CD4-positive, alpha-beta T cell treated with Interleukin-6 at 100 ng/mL for 8 hours (primary cell): ENCODE results near the gene TMEM106C.
A peak's percentile ranks its signal among the peaks of the same experiment; 100 is the strongest.

Source experiments
- DNase-seq: peaks from one replicate; pipeline ENCODE4 v3.0.0-alpha.2; 2020; ENCODE audit warnings: mixed read lengths, low spot score

Gene TMEM106C

DNA sequence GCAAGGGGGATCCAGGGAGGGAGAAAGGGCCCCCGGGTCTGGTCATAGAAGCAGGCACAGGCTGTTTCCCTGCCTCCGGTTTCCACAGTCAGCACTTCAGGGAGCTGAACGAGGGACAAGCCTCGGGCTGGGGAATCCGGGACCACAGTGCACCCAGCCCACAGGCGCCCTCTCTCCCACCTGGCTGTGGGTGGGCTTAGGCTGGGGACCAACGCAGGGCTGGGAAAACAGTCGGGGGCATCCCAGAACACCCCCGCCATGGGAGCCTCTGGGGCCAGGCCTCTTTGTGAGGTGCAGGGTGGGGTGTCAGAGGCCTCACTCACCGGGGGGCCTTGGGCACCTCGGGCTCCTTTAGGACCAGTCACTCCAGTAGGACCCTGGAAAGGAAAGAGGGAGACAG lies 16.3 kb downstream of the TMEM106C start:
- no peak for DNase-seq

GRCh38 chr12:47980197-47980596 lies 16.8 kb downstream of the TMEM106C start:
- no peak for DNase-seq

GRCh38 chr12:47980779-47981495 lies 17.5 kb downstream of the TMEM106C start:
- no peak for DNase-seq

- DNase-seq: no peak
Observed at GRCh38 chr12:47981496-47982260, 18.3 kb downstream of the TMEM106C start.

GRCh38 chr12:47982311-47982710 lies 18.9 kb downstream of the TMEM106C start:
- no peak for DNase-seq

- no peak for DNase-seq
Observed at GRCh38 chr12:47982770-47983169, 19.4 kb downstream of the TMEM106C start.

GRCh38 chr12:47983541-47984115 lies 20.2 kb downstream of the TMEM106C start:
- DNase-seq: no peak

DNA sequence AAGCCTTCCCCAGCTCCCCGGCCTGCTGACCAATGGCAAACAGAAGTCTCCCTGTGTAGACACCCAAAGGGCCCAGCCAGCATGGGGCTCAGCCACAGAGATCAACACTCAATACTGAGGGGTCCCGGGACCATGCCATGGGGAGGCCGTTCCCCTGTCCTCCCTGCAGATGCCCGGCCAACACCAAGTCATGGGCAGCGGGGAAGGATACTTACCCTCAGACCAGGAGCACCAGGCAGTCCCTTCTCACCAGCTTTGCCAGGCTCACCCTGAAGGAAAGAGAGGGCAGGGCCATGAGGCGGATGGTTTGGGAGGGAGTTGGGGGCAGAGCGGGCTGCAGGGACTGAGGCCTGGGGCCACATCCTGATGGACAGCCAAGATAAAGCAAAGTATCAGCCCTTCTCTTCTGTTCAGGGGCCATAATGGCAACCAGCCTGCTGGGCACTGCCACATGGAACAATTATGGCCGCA lies 21.0 kb downstream of the TMEM106C start:
- no peak for DNase-seq

DNA sequence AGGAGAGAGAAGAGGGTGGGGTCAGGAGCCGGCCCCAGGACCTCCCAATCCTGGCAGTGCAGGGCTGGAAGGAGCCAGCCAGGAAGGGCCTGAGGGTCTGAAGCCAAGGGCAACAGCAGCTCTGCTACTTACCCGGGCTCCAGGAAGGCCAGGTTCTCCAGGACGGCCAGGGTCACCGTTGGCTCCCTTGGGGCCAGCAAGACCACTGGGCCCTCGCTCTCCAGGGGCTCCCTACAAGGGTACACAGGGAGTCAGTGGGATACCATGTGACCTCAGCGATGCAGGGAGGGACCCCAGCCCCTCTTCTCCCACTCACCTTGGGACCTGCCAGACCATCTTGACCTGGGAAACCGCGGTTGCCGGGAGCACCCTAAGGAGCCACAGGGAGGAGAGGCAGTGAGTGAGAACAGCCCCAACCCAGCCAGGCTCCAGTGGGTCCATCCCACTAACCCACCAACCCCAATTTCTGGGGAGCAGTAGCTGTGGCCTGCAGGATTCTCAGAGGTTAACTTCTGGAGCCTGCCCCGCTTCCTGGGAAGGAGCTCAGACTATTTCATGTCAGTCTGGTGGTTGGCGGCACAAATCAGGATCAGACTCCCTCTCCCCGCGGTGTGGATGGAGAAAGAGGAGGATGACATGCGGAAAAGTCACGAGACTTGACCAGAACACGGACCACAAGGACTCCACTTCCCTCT lies 22.3 kb downstream of the TMEM106C start:
- no peak for DNase-seq

- DNase-seq: no peak
Observed at GRCh38 chr12:47986291-47986660, 22.9 kb downstream of the TMEM106C start.

DNA sequence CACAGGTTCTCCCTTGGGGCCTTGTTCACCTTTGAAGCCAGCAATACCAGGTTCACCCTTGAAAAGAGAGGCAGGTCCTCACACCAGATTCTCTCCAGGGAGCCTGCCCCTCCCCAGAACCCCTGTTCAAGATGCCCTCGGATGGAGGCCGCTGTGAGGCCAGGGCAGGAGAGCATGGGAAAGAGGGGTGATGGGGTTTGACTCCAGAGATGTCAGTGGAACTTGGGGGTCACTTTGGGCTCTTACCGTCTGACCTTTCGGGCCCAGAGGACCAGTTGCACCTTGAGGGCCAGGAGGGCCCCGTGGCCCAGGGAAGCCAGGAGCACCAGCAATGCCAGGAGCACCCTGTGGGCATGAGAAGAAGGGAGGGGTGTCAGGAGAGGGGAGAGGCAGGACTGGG lies 23.4 kb downstream of the TMEM106C start:
- DNase-seq: no peak

GRCh38 chr12:47987411-47988072 lies 24.1 kb downstream of the TMEM106C start:
- no peak for DNase-seq

DNA sequence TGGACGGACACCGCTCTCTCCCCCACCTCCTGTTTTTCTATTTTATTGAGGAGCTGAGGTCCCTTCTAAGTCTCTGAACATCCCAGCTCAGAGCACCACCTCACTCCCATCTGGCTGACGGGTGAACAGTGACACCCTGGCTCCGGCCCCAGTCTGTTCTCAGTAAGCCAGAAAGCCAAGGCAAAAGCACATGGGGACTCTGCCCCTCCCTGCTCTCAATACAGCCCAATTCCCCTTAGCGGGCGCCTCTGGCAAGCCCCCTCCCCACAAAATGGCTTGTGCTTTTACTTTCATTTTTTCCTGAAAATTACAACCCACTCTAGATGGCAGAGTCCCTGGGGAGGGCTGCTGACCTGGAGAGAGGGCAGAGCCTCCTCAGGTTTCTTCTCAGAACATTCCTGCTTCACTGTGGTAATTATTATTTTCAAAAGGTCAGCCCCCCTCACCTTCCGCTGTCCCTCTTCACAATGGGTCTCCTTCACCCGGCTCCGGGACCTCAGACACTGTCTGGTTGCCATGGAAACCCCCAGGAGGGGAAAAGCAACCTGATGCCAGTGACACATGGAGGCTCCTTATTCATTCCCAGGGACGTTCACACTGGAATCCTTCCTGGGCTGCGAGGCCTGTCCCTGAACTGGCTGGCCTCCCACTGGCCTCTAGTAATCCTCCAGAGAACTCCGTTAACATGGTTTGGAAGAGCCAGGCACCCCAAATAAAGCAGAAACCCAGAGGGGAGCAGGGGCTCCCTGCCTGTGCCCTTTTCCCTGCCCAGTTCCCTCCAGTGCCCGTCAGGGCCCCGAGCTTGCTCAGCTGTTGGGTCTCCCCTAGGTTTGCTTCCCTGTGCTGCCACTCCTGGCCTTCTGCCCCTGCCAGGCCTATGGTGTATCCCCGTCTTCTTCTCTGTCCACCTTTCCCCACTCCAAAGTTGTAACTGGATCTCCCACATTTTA lies 25.0 kb downstream of the TMEM106C start:
- DNase-seq: no peak

DNA sequence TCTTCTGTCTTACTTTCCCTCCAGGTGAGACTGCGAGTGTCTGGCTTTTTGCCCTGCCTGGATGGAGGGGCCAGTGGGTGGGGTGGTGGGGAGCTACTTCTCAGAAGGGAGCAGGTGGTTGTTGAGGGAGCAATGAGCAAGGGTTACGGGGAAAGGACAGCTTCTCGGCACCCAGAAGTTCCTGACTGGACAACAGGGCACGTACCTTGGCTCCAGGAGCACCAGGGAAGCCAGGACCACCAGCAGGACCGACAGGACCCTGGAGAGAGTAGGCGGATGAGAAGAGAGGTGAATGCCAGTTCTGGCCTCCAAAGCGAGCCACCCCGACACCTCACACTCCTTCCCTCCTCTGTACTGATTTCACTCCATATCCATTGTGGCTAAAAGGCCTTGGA lies 25.6 kb downstream of the TMEM106C start:
- no peak for DNase-seq

DNA sequence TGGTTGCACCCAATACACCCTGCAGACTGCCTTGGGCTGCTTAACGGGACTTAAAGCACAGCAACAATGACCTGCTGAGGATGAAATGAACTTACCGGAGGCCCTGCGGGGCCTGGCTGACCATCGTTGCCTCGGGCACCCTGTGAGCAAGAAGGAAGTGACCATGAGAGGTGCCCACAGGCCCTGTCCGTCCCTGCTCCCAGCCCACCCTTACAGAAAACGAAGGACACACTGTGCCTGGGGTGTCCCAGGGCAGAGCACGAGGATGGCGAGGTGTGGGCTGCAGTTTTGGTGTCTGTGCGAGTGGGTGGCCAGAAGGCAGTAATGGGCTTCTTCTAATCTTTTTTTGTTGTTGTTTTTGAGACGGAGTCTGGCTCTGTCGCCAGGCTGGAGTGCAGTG lies 26.3 kb downstream of the TMEM106C start:
- no peak for DNase-seq

GRCh38 chr12:47990351-47991105 lies 27.1 kb downstream of the TMEM106C start:
- peak; percentile 66 for DNase-seq

GRCh38 chr12:47991106-47992061 lies 28.0 kb downstream of the TMEM106C start:
- DNase-seq: no peak

GRCh38 chr12:47992776-47993175 lies 29.4 kb downstream of the TMEM106C start:
- no peak for DNase-seq

DNA sequence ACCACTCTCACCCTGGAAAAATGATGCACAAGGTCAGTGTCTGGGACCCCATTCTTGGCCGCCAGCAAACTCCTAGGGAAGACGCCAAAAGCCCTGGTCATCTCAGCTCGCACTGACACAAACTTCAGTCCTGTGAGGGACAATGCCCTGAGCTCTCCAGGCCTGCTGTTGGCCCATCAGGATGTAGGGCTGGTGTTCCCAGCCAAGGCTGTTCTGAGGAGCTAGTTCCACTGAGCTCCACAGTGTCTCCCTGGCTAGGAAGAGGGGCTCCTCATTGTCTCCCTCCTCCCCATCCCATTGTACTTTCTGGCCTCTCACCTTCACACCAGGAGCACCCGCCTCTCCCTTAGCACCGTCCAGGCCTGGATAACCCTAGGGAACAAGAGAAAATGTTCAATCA lies 30.1 kb downstream of the TMEM106C start:
- no peak for DNase-seq
